Neutrophil (primary cell): ENCODE data around the gene ZC3H13.

Experiments
- H3K27ac ChIP-seq: fragments of 200-600 bp; sonication (generic); 2 replicates; pipeline ENCODE4 v1.5.1; 2016; ENCODE audit warnings: mild to moderate bottlenecking, moderate library complexity
- H3K27me3 ChIP-seq: fragments of 200-600 bp; sonication (generic); 2 replicates; pipeline ENCODE4 v1.6.0; 2016; ENCODE audit warnings: mild to moderate bottlenecking
- H3K36me3 ChIP-seq: fragments of 200-600 bp; sonication (generic); 2 replicates; pipeline ENCODE4 v1.5.1; 2017
- H3K4me1 ChIP-seq, 2 experiments: fragments of 200-600 bp in 1 of 2; sonication (generic) in 1 of 2; 1 replicate in 1 of 2; 2 replicates in 1 of 2; pipeline versions ENCODE4 v1.5.1 to v1.6.1; 2013 to 2016; ENCODE audit warnings: low read depth in 1 of 2, low read length in 1 of 2, mild to moderate bottlenecking in 1 of 2, moderate library complexity in 1 of 2; ENCODE audit not compliant: control insufficient read depth in 1 of 2, insufficient read depth in 1 of 2
- H3K4me3 ChIP-seq, 2 experiments: fragments of 200-600 bp in 1 of 2; sonication (generic) in 1 of 2; 1 replicate in 1 of 2; 2 replicates in 1 of 2; pipeline ENCODE4 v1.5.1; 2013 to 2016; ENCODE audit warnings: low read depth in 1 of 2, low read length in 1 of 2, mild to moderate bottlenecking in 1 of 2, moderate library complexity in 1 of 2
- H3K9me3 ChIP-seq: fragments of 200-600 bp; sonication (generic); 2 replicates; pipeline ENCODE4 v1.5.1; 2016
- CTCF ChIP-seq: fragments of 200-600 bp; sonication (generic); IDR thresholded peaks from 2 replicates; pipeline ENCODE4 v1.5.1; 2016; ENCODE audit warnings: antibody characterized with exemption

Gene ZC3H13

DNA sequence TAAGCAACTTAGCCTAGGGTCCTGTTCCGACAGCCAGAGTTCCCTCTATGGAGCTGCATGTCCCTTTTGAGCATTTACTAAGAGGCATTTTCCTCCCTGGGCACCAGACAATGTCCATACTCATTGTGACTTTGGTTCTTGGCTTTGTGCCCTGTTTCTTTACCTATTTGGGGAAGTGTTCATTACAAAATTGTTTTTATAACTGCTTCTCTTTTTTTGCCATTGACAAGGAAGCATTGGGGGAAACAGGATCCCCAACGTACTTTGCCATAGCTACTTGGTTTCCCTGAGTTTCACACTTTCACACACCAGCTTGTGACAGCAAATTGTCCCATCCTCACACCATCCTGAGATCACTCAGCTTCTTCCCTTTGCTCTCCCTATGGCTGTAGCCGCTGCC, 119.9 kb downstream of the ZC3H13 start:
- Histone ChIP-seq H3K36me3 (no peaks in the 10 kb centered on the region), H3K27ac (peak overlapping the region; percentile 99)

GRCh38 chr13:45932172-45932571, 120.4 kb downstream of the ZC3H13 start:
- Histone ChIP-seq H3K36me3 (no peaks in the 10 kb centered on the region), H3K4me3 (peak overlapping the region in 1 of 2 experiments; percentile 51), H3K27me3 (no peaks in the 10 kb centered on the region), H3K4me1 (peaks cover 30 to 34% of the 10 kb centered on the region in 2 experiments), H3K27ac (peak overlapping the region; percentile 99), H3K9me3 (no peaks in the 10 kb centered on the region)
- no peak for TF ChIP-seq CTCF

More for the DNA sequence above, 119.9 kb downstream of the ZC3H13 start:
- Histone ChIP-seq H3K4me1 (peaks cover 30 to 34% of the 10 kb centered on the region in 2 experiments), H3K9me3 (no peaks in the 10 kb centered on the region), H3K27me3 (no peaks in the 10 kb centered on the region), H3K4me3 (peak overlapping the region; percentile 7 to 51)
- TF ChIP-seq CTCF = peak; percentile 24

DNA sequence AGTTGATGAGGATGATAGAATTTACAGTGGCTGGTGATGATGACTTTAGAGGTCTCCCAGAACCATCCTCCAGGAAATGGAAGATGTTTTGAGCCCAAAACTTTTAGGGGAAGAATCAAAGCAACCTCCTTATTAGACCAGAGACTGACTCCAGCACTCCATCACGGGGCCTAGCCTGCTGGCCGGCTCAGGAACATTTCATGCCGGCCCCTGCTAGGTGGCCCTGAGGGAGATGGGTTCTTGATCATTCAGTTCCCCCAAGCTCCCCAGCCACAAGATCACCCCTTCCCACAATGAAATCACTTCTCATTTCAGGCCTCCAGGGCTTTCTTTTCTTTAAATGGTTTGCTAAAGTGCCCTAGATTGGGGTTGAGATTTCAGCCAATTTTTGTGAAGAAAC, 121.3 kb downstream of the ZC3H13 start:
- Histone ChIP-seq H3K27ac (peak overlapping the region; percentile 99), H3K27me3 (no peaks in the 10 kb centered on the region), H3K9me3 (no peaks in the 10 kb centered on the region), H3K4me3 (no peak overlapping the region), H3K36me3 (no peaks in the 10 kb centered on the region), H3K4me1 (peaks cover 30 to 34% of the 10 kb centered on the region in 2 experiments)
- TF ChIP-seq CTCF = no peak

DNA sequence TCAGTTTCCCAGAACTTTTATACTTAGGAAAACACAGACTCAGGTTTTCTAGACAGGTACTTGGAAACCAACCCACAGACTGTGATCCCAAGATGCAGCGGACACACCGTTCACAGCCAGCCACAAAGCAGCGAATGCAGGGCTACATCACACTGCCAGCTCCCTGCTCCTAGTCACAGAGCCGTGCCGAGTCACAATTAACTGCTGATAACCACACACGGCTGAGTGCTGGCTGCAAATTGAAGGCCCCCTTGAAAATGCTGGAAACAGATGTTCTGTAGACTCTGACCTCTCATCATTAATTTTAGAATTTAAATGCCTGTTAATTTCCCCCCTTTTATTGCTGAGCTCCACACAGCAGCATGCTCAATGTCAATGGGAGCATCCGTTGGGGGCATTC, 122.4 kb downstream of the ZC3H13 start:
- H3K27ac ChIP-seq = no peak overlapping the region
- H3K27me3 ChIP-seq = no peaks in the 10 kb centered on the region
- no peak for TF ChIP-seq CTCF
- no peaks in the 10 kb centered on the region for H3K36me3 ChIP-seq
- no peak overlapping the region for H3K4me3 ChIP-seq
- no peaks in the 10 kb centered on the region for H3K9me3 ChIP-seq
- H3K4me1 ChIP-seq = peaks cover 30 to 34% of the 10 kb centered on the region in 2 experiments

- H3K9me3 ChIP-seq = no peaks in the 10 kb centered on the region
- peaks cover 26 to 28% of the 10 kb centered on the region in 2 experiments for H3K4me1 ChIP-seq
- no peak overlapping the region for H3K27ac ChIP-seq
- TF ChIP-seq CTCF = no peak
- H3K4me3 ChIP-seq = no peak overlapping the region
- no peaks in the 10 kb centered on the region for H3K36me3 ChIP-seq
- H3K27me3 ChIP-seq = no peaks in the 10 kb centered on the region
These were observed 123.7 kb downstream of the ZC3H13 start for GRCh38 chr13:45928843-45929242.

GRCh38 chr13:45928176-45928575, 124.4 kb downstream of the ZC3H13 start:
- no peaks in the 10 kb centered on the region for H3K36me3 ChIP-seq
- no peaks in the 10 kb centered on the region for H3K9me3 ChIP-seq
- TF ChIP-seq CTCF = no peak
- H3K4me3 ChIP-seq = no peak overlapping the region
- H3K27ac ChIP-seq = no peak overlapping the region
- H3K27me3 ChIP-seq = no peaks in the 10 kb centered on the region
- peaks cover 19 to 21% of the 10 kb centered on the region in 2 experiments for H3K4me1 ChIP-seq
